ENCODE measurements around the gene CIBAR2. TPM values are rescaled to one million over a fixed set of nuclear protein-coding genes. Genes with fewer than 3 reads are reported as not detected.

Gene CIBAR2
- total RNA-seq (not detected), total RNA-seq (0 to 0.13 (median 0) reads per million in 29 experiments)
- not detected for total RNA-seq (2013)

DNA sequence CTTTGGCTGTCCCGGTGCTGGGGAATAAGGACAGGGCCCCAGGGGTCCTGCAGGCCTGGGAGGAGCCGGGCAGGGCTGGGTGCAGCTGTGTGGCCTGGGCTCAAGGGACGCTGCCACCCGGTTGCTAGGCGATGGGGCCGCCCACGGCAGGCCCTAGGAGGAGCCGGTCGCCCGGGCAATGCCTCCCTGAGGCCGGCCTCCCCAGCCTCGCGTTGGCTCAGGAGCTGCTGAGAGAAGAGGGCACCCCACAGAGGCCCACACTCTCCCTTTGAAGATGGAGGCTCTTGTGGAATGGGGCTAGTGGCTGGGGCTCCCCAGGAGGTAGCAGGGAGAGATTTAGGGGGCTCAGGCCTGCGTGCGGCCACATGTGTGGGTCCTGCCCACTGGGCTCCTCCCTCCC, at the start of gene CIBAR2:
Gene CIBAR2 (minus strand): TSS at position 109 of the 400 bp plus-strand sequence. CDS start 120 bp downstream, outside the sequence.
- Histone ChIP-seq H3K27me3 (replicated peaks in 1 of 2; ENCODE audit: control insufficient read depth in 2 of 2, extremely low read depth in 1 of 2, insufficient read depth in 2 of 2, low read length in 1 of 2) (peaks cover 0 to 3% of the 10 kb centered on the region in 2 experiments), H3K36me3 (ENCODE audit: control insufficient read depth in 2 of 2, extremely low read depth in 1 of 2, insufficient read depth in 1 of 2, low read length in 1 of 2) (no peaks in the 10 kb centered on the region), H3K27ac (ENCODE audit: low read length) (no peak within 1 kb of the TSS), H3K4me3 (ENCODE audit: control insufficient read depth in 1 of 2, extremely low read depth in 1 of 2, low read length in 1 of 2) (no peak within 1 kb of the TSS), H3K4me1 (ENCODE audit: control insufficient read depth in 1 of 2, extremely low read depth in 1 of 2, insufficient read depth in 2 of 2, low read length in 2 of 2) (peaks cover 0 to 14% of the 10 kb centered on the region in 2 experiments), H3K9me3 (no peaks in the 10 kb centered on the region)
- Mint-ChIP-seq H3K9me3 (no peaks in the 10 kb centered on the region), H3K4me1 (peaks cover 9 to 13% (median 10%) of the 10 kb centered on the region in 3 donors), H3K36me3 (no peaks in the 10 kb centered on the region), H3K4me3 (no peak within 1 kb of the TSS), H3K27me3 (no peaks in the 10 kb centered on the region), H3K27ac (no peak within 1 kb of the TSS)
- ATAC-seq (replicated peaks in 1 of 4) = no peak
- DNase-seq = no peak
- ChIA-PET POLR2A (no interaction called here), CTCF (interaction anchor here in 1 of 2 donors (0.6 to 1.2 kb wide), 2 partner anchors 10 to 571 kb away, joined by 3 to 5 read pairs; no protein-coding TSS in a partner anchor)
- WGBS (ENCODE audit: insufficient coverage) = 79% methylated on average over 11 of the region's 15 CpGs

DNA sequence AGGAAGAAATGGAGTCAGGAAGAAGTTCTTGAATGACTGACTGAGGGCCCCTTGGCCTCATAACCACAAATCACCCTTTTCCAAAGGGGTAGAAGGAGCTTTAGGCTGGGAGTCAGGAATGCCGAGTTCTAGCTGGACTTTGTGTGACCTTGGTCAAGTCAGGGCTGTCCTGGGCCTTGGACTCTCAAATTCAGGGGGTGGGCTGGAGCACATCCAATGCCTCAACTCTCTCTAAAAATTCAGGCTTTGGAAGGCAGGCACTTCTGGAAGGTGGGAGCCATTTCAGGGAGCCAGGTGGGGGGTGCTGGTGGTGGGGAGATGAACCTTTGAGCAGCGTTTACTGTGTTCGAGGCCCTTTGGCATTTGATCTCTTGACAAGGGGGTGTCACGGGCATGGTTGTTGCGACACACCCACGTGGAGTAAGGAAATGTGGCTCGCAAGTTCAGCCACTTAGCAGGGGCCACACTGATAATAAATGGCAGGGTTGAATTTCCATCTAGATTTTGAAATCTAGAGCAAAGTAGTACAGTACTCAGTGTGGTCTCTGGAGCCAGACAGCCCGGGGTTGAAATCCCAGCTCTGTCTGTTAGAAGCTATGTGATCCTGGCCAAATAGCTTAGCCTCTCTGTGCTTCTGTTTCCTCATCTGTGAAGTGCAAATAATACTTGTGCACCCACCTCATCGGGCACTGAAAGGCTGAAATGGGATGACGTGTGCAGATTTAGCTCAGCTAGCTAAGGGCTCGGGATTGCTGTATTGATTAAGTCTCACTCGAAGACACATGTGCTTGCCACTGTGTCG, 47.1 kb upstream of the CIBAR2 start:
- ChIA-PET CTCF (interaction anchor here in 1 of 2 donors (0.7 kb wide), 1 partner anchor 36 kb away, joined by 3 read pairs; no protein-coding TSS in a partner anchor), POLR2A (no interaction called here)
- no peak for DNase-seq
- no peak overlapping the region for H3K4me3 Mint-ChIP-seq
- H3K36me3 Mint-ChIP-seq = no peaks in the 10 kb centered on the region
- H3K9me3 Mint-ChIP-seq = no peaks in the 10 kb centered on the region
- H3K27ac Mint-ChIP-seq = peak overlapping the region in 1 of 2 donors; percentile 28
- 83% methylated on average over 8 of the region's 13 CpGs for WGBS (ENCODE audit: insufficient coverage)
- no peak for ATAC-seq (replicated peaks in 1 of 4)
- peaks cover 13 to 21% (median 14%) of the 10 kb centered on the region in 3 donors for H3K4me1 Mint-ChIP-seq
- no peak overlapping the region for H3K27ac ChIP-seq (ENCODE audit: low read length)
- no peaks in the 10 kb centered on the region for H3K36me3 ChIP-seq (ENCODE audit: control insufficient read depth in 2 of 2, extremely low read depth in 1 of 2, insufficient read depth in 1 of 2, low read length in 1 of 2)
- H3K9me3 ChIP-seq = no peaks in the 10 kb centered on the region
- peaks cover 0 to 18% of the 10 kb centered on the region in 2 experiments for H3K4me1 ChIP-seq (ENCODE audit: control insufficient read depth in 1 of 2, extremely low read depth in 1 of 2, insufficient read depth in 2 of 2, low read length in 2 of 2)
- no peak overlapping the region for H3K4me3 ChIP-seq (ENCODE audit: control insufficient read depth in 1 of 2, extremely low read depth in 1 of 2, low read length in 1 of 2)
- peaks cover 0 to 12% of the 10 kb centered on the region in 2 experiments for H3K27me3 ChIP-seq (replicated peaks in 1 of 2; ENCODE audit: control insufficient read depth in 2 of 2, extremely low read depth in 1 of 2, insufficient read depth in 2 of 2, low read length in 1 of 2)
- peaks cover 0 to 2% of the 10 kb centered on the region in 2 donors for H3K27me3 Mint-ChIP-seq

DNA sequence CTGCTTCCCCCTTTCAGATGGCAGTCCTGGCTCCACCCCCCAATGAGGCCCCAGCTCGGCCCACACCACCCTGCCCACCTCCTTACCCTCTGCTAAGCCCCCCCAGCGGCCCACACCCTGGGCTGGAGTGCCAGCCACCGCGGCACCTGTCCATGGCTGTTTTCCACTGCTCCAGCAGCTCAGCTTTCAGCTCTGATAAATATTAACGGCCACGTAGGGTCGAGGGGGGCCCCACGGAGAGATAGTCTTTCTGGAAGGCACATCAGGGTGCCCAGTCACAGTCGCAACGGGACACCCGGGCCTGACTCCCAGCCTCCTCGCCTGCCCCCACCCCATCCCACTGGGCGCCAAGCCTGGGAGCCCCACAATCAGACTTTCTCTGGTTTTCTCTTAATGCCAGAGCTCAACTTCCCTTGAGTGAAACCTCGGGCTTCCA, 46.5 kb upstream of the CIBAR2 start:
- ChIA-PET POLR2A (no interaction called here), CTCF (interaction anchor here in 1 of 2 donors (0.7 kb wide), 1 partner anchor 36 kb away, joined by 3 read pairs; no protein-coding TSS in a partner anchor)
- no peaks in the 10 kb centered on the region for H3K36me3 ChIP-seq (ENCODE audit: control insufficient read depth in 2 of 2, extremely low read depth in 1 of 2, insufficient read depth in 1 of 2, low read length in 1 of 2)
- H3K9me3 Mint-ChIP-seq = no peaks in the 10 kb centered on the region
- no peaks in the 10 kb centered on the region for H3K9me3 ChIP-seq
- H3K27me3 Mint-ChIP-seq = peaks cover 0 to 2% of the 10 kb centered on the region in 2 donors
- H3K27me3 ChIP-seq (replicated peaks in 1 of 2; ENCODE audit: control insufficient read depth in 2 of 2, extremely low read depth in 1 of 2, insufficient read depth in 2 of 2, low read length in 1 of 2) = peaks cover 0 to 12% of the 10 kb centered on the region in 2 experiments
- H3K27ac ChIP-seq (ENCODE audit: low read length) = no peak overlapping the region
- ATAC-seq (replicated peaks in 1 of 4) (peak in 1 of 4 experiments; percentile 16), DNase-seq (no peak)
- peaks cover 13 to 21% (median 14%) of the 10 kb centered on the region in 3 donors for H3K4me1 Mint-ChIP-seq
- no peaks in the 10 kb centered on the region for H3K36me3 Mint-ChIP-seq
- H3K4me1 ChIP-seq (ENCODE audit: control insufficient read depth in 1 of 2, extremely low read depth in 1 of 2, insufficient read depth in 2 of 2, low read length in 2 of 2) = peaks cover 0 to 18% of the 10 kb centered on the region in 2 experiments
- peak overlapping the region in 1 of 3 donors; percentile 81 for H3K4me3 Mint-ChIP-seq
- no peak overlapping the region for H3K27ac Mint-ChIP-seq
- H3K4me3 ChIP-seq (ENCODE audit: control insufficient read depth in 1 of 2, extremely low read depth in 1 of 2, low read length in 1 of 2) = no peak overlapping the region
- 62% methylated on average over 12 of the region's 14 CpGs for WGBS (ENCODE audit: insufficient coverage)

DNA sequence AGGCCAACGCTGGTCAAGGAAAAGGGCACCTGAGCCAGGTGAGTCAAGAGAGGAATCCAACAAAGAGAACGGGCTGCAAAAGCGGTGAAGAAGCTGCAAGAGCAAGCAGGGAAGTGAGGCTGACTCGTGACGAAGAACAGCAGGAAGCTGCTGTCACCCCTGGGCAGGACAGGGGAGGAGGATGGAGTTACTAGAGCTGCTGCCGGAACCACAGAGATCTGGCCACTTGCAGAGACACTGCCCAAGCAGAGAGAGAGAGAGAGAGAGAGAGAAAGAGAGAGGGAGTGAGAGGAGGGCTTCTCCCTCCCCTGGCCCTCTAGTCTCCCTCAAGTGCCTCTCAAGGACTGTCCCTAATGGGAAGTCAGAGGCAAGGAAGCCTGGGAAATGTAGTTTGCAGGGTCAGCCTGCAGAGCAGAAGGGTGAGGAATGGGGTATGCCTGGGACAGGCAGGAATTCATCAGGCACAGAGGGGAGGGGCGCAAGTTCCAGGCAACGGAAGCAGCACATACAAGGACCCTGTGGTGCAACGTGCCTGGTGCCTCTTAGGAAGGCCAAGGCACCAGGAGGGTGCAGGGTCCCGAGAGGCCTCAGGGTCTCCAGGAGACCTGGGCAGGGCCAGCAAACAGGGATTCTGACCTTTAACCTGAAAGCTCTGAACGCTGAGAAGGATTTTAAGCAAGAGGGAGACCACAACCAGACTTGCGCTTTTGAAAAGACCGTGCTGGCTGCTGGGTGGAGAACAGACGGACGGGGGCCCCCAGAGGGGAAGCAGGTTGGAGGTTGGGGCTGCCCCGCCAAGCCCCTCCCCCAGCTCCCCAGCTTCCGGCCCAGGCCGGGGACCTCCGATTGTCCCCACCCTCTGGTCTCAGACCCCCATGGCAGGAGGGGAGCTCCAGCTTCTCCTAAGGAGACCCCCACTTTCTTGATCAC, 45.8 kb upstream of the CIBAR2 start:
- Mint-ChIP-seq H3K36me3 (no peaks in the 10 kb centered on the region), H3K27me3 (peaks cover 0 to 2% of the 10 kb centered on the region in 2 donors), H3K4me1 (peaks cover 13 to 21% (median 14%) of the 10 kb centered on the region in 3 donors), H3K4me3 (peak overlapping the region; percentile 70 to 81 (median 75)), H3K27ac (peak overlapping the region; percentile 75 to 94), H3K9me3 (no peaks in the 10 kb centered on the region)
- ChIA-PET POLR2A (no interaction called here), CTCF (no interaction called here)
- Histone ChIP-seq H3K4me3 (ENCODE audit: control insufficient read depth in 1 of 2, extremely low read depth in 1 of 2, low read length in 1 of 2) (peak overlapping the region; percentile 18 to 60), H3K36me3 (ENCODE audit: control insufficient read depth in 2 of 2, extremely low read depth in 1 of 2, insufficient read depth in 1 of 2, low read length in 1 of 2) (no peaks in the 10 kb centered on the region), H3K27me3 (replicated peaks in 1 of 2; ENCODE audit: control insufficient read depth in 2 of 2, extremely low read depth in 1 of 2, insufficient read depth in 2 of 2, low read length in 1 of 2) (peaks cover 0 to 12% of the 10 kb centered on the region in 2 experiments), H3K27ac (ENCODE audit: low read length) (peak overlapping the region; percentile 22), H3K9me3 (no peaks in the 10 kb centered on the region), H3K4me1 (ENCODE audit: control insufficient read depth in 1 of 2, extremely low read depth in 1 of 2, insufficient read depth in 2 of 2, low read length in 2 of 2) (peaks cover 0 to 18% of the 10 kb centered on the region in 2 experiments)
- ATAC-seq (replicated peaks in 1 of 4) (peak; percentile 74 to 89 (median 83)), DNase-seq (peak in 28 of 35 experiments; percentile 1 to 47 (median 16))
- WGBS (ENCODE audit: insufficient coverage) = 17% methylated on average over 10 of the region's 19 CpGs

DNA sequence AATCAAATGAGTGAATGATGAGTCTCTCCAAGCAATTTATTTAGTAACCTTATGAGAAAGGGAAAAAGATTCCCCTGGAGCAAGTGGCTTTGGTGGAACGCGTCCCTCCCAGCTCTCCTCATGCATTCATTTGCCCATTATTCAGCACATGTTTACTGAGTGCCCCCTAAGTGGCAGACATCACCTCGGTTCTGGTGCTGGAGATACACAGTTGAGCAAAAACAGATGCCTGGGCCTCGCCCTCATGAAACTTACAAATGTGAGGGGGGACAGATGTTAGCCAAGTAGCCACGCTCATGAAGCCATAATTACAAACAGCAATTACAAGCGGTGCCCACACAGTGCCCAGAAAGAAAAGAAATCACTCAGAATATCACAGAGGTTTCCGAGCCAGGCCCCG, 45.1 kb upstream of the CIBAR2 start:
- H3K36me3 Mint-ChIP-seq = no peaks in the 10 kb centered on the region

DNA sequence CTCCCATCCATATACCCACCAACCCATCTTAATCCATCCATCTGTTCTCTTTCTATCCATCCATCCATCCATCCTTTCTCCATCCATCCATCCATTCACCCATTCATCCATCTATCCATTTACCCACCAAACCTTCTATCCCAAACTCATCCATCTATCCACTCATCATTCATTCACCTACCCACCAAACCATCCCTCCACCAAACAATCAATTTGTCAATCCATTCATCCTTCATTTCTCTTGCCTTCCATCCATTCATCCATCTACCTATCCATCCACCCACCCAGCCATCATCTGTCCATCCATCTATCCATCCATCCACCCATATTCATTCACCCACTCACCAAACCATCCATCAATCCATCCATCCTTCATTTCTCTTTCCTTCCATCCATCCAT, 44.6 kb upstream of the CIBAR2 start:
- H3K27me3 ChIP-seq (replicated peaks in 1 of 2; ENCODE audit: control insufficient read depth in 2 of 2, extremely low read depth in 1 of 2, insufficient read depth in 2 of 2, low read length in 1 of 2) = peaks cover 0 to 12% of the 10 kb centered on the region in 2 experiments
- H3K4me3 ChIP-seq (ENCODE audit: control insufficient read depth in 1 of 2, extremely low read depth in 1 of 2, low read length in 1 of 2) = no peak overlapping the region
- Mint-ChIP-seq H3K27me3 (no peaks in the 10 kb centered on the region), H3K4me1 (peaks cover 13 to 21% (median 14%) of the 10 kb centered on the region in 3 donors), H3K36me3 (no peaks in the 10 kb centered on the region), H3K9me3 (no peaks in the 10 kb centered on the region), H3K27ac (peak overlapping the region in 1 of 2 donors; percentile 7), H3K4me3 (peak overlapping the region in 1 of 3 donors; percentile 81)
- H3K4me1 ChIP-seq (ENCODE audit: control insufficient read depth in 1 of 2, extremely low read depth in 1 of 2, insufficient read depth in 2 of 2, low read length in 2 of 2) = peaks cover 0 to 18% of the 10 kb centered on the region in 2 experiments
- H3K27ac ChIP-seq (ENCODE audit: low read length) = no peak overlapping the region
- no peak for DNase-seq
- H3K9me3 ChIP-seq = no peaks in the 10 kb centered on the region
- POLR2A ChIA-PET = no interaction called here
- CTCF ChIA-PET = no interaction called here
- H3K36me3 ChIP-seq (ENCODE audit: control insufficient read depth in 2 of 2, extremely low read depth in 1 of 2, insufficient read depth in 1 of 2, low read length in 1 of 2) = no peaks in the 10 kb centered on the region
- no peak for ATAC-seq (replicated peaks in 1 of 4)

More for the DNA sequence above, 45.1 kb upstream of the CIBAR2 start:
- Histone ChIP-seq H3K36me3 (ENCODE audit: control insufficient read depth in 2 of 2, extremely low read depth in 1 of 2, insufficient read depth in 1 of 2, low read length in 1 of 2) (no peaks in the 10 kb centered on the region), H3K9me3 (no peaks in the 10 kb centered on the region), H3K4me3 (ENCODE audit: control insufficient read depth in 1 of 2, extremely low read depth in 1 of 2, low read length in 1 of 2) (peak overlapping the region; percentile 18 to 60), H3K27me3 (replicated peaks in 1 of 2; ENCODE audit: control insufficient read depth in 2 of 2, extremely low read depth in 1 of 2, insufficient read depth in 2 of 2, low read length in 1 of 2) (peaks cover 0 to 12% of the 10 kb centered on the region in 2 experiments), H3K27ac (ENCODE audit: low read length) (peak overlapping the region; percentile 22), H3K4me1 (ENCODE audit: control insufficient read depth in 1 of 2, extremely low read depth in 1 of 2, insufficient read depth in 2 of 2, low read length in 2 of 2) (peaks cover 0 to 18% of the 10 kb centered on the region in 2 experiments)
- peaks cover 13 to 21% (median 14%) of the 10 kb centered on the region in 3 donors for H3K4me1 Mint-ChIP-seq
- peak overlapping the region; percentile 75 to 94 for H3K27ac Mint-ChIP-seq
- ChIA-PET CTCF (no interaction called here), POLR2A (no interaction called here)
- peak overlapping the region; percentile 70 to 81 (median 75) for H3K4me3 Mint-ChIP-seq
- peak in 2 of 4 experiments; percentile 6 to 9 for ATAC-seq (replicated peaks in 1 of 4)
- no peaks in the 10 kb centered on the region for H3K9me3 Mint-ChIP-seq
- DNase-seq = no peak
- no peaks in the 10 kb centered on the region for H3K27me3 Mint-ChIP-seq
- whole genome bisulfite sequencing (ENCODE audit: insufficient coverage) = 23% methylated on average over 2 of the region's 8 CpGs

Measured in T-cell (primary cell).